ENCODE measurements around the gene NYAP1.

- TF ChIP-seq CTCF (IDR thresholded peaks at IDR 0.05) (peak; percentile 96), POLR2AphosphoS5 (IDR thresholded peaks at IDR 0.05) (no peak), POLR2A (IDR thresholded peaks at IDR 0.05) (no peak)
These were observed 521 bp upstream of the NYAP1 start for GRCh38 chr7:100483090-100483721.
